Renal cortex interstitium (tissue), 3 donors: ENCODE data around the gene BTBD18. TPM values are rescaled to one million over a fixed set of nuclear protein-coding genes. Genes with fewer than 3 reads are reported as not detected.

Source experiments
- polyA plus RNA-seq, 3 donors: library from polyadenylated mRNA; unstranded; fragments of 120-200 nt; gene quantifications; one replicate each; pipeline ENCODE4 v1.2.1, GENCODE V29; 2013; ENCODE audit not compliant: insufficient read length in 3 of 3

The BTBD18 gene
- polyA plus RNA-seq, 3 donors = 0.13 to 0.25 (median 0.15) TPM

Other genes with a start within 250 kb of the BTBD18 start
- 1 to 10 TPM; 4.5 to 7.1 (median 6.0) TPM for gene SLC43A1, start 236.1 kb downstream of the BTBD18 start, polyA plus RNA-seq
- 10 to 100 TPM; 32.0 to 40.3 (median 34.9) TPM for gene TIMM10, start 221.1 kb downstream of the BTBD18 start, polyA plus RNA-seq
- gene SMTNL1, start 214.2 kb downstream of the BTBD18 start, polyA plus RNA-seq = under 1 TPM; 0.28 to 0.59 (median 0.45) TPM
- gene UBE2L6, start 184.1 kb downstream of the BTBD18 start, polyA plus RNA-seq = 10 to 100 TPM; 31.9 to 38.4 (median 35.8) TPM
- gene SERPING1, start 154.1 kb downstream of the BTBD18 start, polyA plus RNA-seq = 100 to 1,000 TPM; 133 to 161 (median 138) TPM
- gene YPEL4, start 101.9 kb downstream of the BTBD18 start, polyA plus RNA-seq = 1 to 10 TPM; 2.6 to 5.6 (median 3.1) TPM
- 10 to 100 TPM; 14.5 to 18.5 (median 16.8) TPM for gene CLP1, start 94.1 kb downstream of the BTBD18 start, polyA plus RNA-seq
- gene ZDHHC5, start 83.7 kb downstream of the BTBD18 start, polyA plus RNA-seq = 10 to 100 TPM; 50.0 to 51.5 (median 50.6) TPM
- gene MED19, start 39.6 kb downstream of the BTBD18 start, polyA plus RNA-seq = 10 to 100 TPM; 19.5 to 24.1 (median 21.8) TPM
- 100 to 1,000 TPM; 111 to 116 (median 114) TPM for gene TMX2, start 39.2 kb downstream of the BTBD18 start, polyA plus RNA-seq
- 100 to 1,000 TPM; 113 to 133 (median 117) TPM for gene SELENOH, start 10.3 kb downstream of the BTBD18 start, polyA plus RNA-seq
- 100 to 1,000 TPM; 189 to 245 (median 210) TPM for gene CTNND1, start 10.0 kb upstream of the BTBD18 start, polyA plus RNA-seq